Hepatocyte (in vitro differentiated cells): ENCODE data around the gene TXNRD2. TPM values are rescaled to one million over a fixed set of nuclear protein-coding genes. Genes with fewer than 3 reads are reported as not detected.

Experiments used
- DNase-seq: peaks from one replicate; pipeline ENCODE4 v3.0.0-alpha.2; 2016; ENCODE audit warnings: low spot score
- H2AFZ ChIP-seq: fragments of 200-600 bp; sonication (generic); 2 replicates; pipeline ENCODE4 v1.6.0; 2016; ENCODE audit warnings: antibody characterized with exemption, mild to moderate bottlenecking
- H3K27ac ChIP-seq: fragments of 200-600 bp; sonication (generic); 2 replicates; pipeline ENCODE4 v1.5.1; 2016; ENCODE audit warnings: mild to moderate bottlenecking
- H3K27me3 ChIP-seq: fragments of 200-600 bp; sonication (generic); 2 replicates; pipeline ENCODE4 v1.6.1; 2016
- H3K36me3 ChIP-seq: fragments of 200-600 bp; sonication (generic); replicated peaks from 2 replicates; pipeline ENCODE4 v1.5.1; 2016; ENCODE audit warnings: low read depth; ENCODE audit not compliant: insufficient read depth
- H3K4me1 ChIP-seq: fragments of 200-600 bp; sonication (generic); 2 replicates; pipeline ENCODE4 v1.5.1; 2016; ENCODE audit warnings: mild to moderate bottlenecking, moderate library complexity; ENCODE audit not compliant: insufficient read depth
- H3K4me2 ChIP-seq: fragments of 200-600 bp; sonication (generic); 2 replicates; pipeline ENCODE4 v1.6.0; 2016
- H3K4me3 ChIP-seq: fragments of 200-600 bp; sonication (generic); 2 replicates; pipeline ENCODE4 v1.5.1; 2016; ENCODE audit warnings: mild to moderate bottlenecking
- H3K79me2 ChIP-seq: fragments of 200-600 bp; sonication (generic); 2 replicates; pipeline ENCODE4 v1.6.0; 2017; ENCODE audit warnings: mild to moderate bottlenecking
- H3K9me2 ChIP-seq: fragments of 200-600 bp; sonication (generic); replicated peaks from 2 replicates; pipeline ENCODE4 v1.6.0; 2017; ENCODE audit warnings: mild to moderate bottlenecking; ENCODE audit not compliant: insufficient read depth
- H3K9me3 ChIP-seq: fragments of 200-600 bp; sonication (generic); 2 replicates; pipeline ENCODE4 v1.5.1; 2016; ENCODE audit warnings: low read depth, mild to moderate bottlenecking
- H4K20me1 ChIP-seq: fragments of 200-600 bp; sonication (generic); 2 replicates; pipeline ENCODE4 v1.6.0; 2016; ENCODE audit warnings: mild to moderate bottlenecking; ENCODE audit not compliant: insufficient read depth, poor library complexity, severe bottlenecking
- CTCF ChIP-seq: fragments of 200-600 bp; sonication (generic); IDR thresholded peaks from 2 replicates; pipeline ENCODE4 v1.5.1; 2016; ENCODE audit warnings: antibody characterized with exemption, mild to moderate bottlenecking; ENCODE audit not compliant: poor library complexity
- EZH2 ChIP-seq: fragments of 200-600 bp; sonication (generic); IDR thresholded peaks from 2 replicates; pipeline ENCODE4 v1.6.1; 2016; ENCODE audit warnings: antibody characterized with exemption, mild to moderate bottlenecking, borderline replicate concordance
- EZH2phosphoT487 ChIP-seq: fragments of 200-600 bp; sonication (generic); IDR thresholded peaks from one replicate; pipeline ENCODE4 v1.6.1; 2018; ENCODE audit warnings: antibody characterized with exemption, mild to moderate bottlenecking, low read depth, moderate library complexity; ENCODE audit not compliant: unreplicated experiment, severe bottlenecking
- WGBS: methylation state at CpG from one replicate; pipeline ENCODE4 v1.1.6; 2016; ENCODE audit warnings: low lambda C conversion rate; ENCODE audit errors: missing lambda C conversion rate; 5-methylcytosine and 5-hydroxymethylcytosine counted together
- polyA plus RNA-seq: library from polyadenylated mRNA; unstranded; fragments of >200 nt; fragmentation: Nextera tagmentation; extraction: Ambion mirVana; gene quantifications from 2 replicates; pipeline ENCODE4 v1.2.1, GENCODE V29; 2016
- total RNA-seq: library from RNA; depleted of rRNA; stranded (reverse); fragments of >200 nt; gene quantifications from 2 replicates; pipeline ENCODE4 v1.2.3, GENCODE V29; 2014

The TXNRD2 gene
- total and polyA plus RNA-seq, 2 experiments from 2014 or later, result 0.60 to 2.1 TPM

GRCh38 chr22:19959587-19960490 is 18.2 kb upstream of the TXNRD2 start:
- Histone ChIP-seq H3K4me1 (peaks cover 49% of the 10 kb centered on the region), H3K27ac (peak overlapping the region; percentile 94), H3K36me3 (no peaks in the 10 kb centered on the region), H3K4me3 (no peak overlapping the region), H3K27me3 (no peaks in the 10 kb centered on the region), H3K9me3 (no peaks in the 10 kb centered on the region), H3K4me2 (peak overlapping the region; percentile 74), H3K9me2 (no peaks in the 10 kb centered on the region), H3K79me2 (peaks cover 14% of the 10 kb centered on the region), H2AFZ (peak overlapping the region; percentile 74), H4K20me1 (no peaks in the 10 kb centered on the region)
- DNase-seq, result no peak
- WGBS, result 47% methylated on average over 12 of the region's 13 CpGs
- TF ChIP-seq EZH2phosphoT487 (no peak), EZH2 (no peak)

- peak overlapping the region; percentile 74 for H2AFZ ChIP-seq
- H3K4me1 ChIP-seq, result peaks cover 46% of the 10 kb centered on the region
- WGBS, result 17% methylated on average over 21 of the region's 30 CpGs
- TF ChIP-seq CTCF (no peak), EZH2phosphoT487 (no peak), EZH2 (no peak)
- peaks cover 7% of the 10 kb centered on the region for H3K79me2 ChIP-seq
- H4K20me1 ChIP-seq, result no peaks in the 10 kb centered on the region
- H3K36me3 ChIP-seq, result no peaks in the 10 kb centered on the region
- no peaks in the 10 kb centered on the region for H3K9me2 ChIP-seq
- DNase-seq, result peak; percentile 96
- H3K4me2 ChIP-seq, result peak overlapping the region; percentile 74
- H3K27me3 ChIP-seq, result no peaks in the 10 kb centered on the region
- peak overlapping the region; percentile 94 for H3K27ac ChIP-seq
- H3K4me3 ChIP-seq, result no peak overlapping the region
- no peaks in the 10 kb centered on the region for H3K9me3 ChIP-seq
Observed at GRCh38 chr22:19959043-19959586, 17.5 kb upstream of the TXNRD2 start.

GRCh38 chr22:19958083-19959042 is 16.7 kb upstream of the TXNRD2 start:
- H2AFZ ChIP-seq, result peak overlapping the region; percentile 74

More at GRCh38 chr22:19958083-19959042, 16.7 kb upstream of the TXNRD2 start:
- WGBS, result 82% methylated on average over 18 of the region's 19 CpGs
- Histone ChIP-seq H3K4me1 (peaks cover 39% of the 10 kb centered on the region), H3K27me3 (no peaks in the 10 kb centered on the region), H4K20me1 (no peaks in the 10 kb centered on the region), H3K27ac (peak overlapping the region; percentile 82), H3K9me3 (no peaks in the 10 kb centered on the region), H3K9me2 (no peaks in the 10 kb centered on the region), H3K4me3 (no peak overlapping the region), H3K36me3 (no peaks in the 10 kb centered on the region), H3K4me2 (peak overlapping the region; percentile 74), H3K79me2 (no peaks in the 10 kb centered on the region)
- TF ChIP-seq EZH2phosphoT487, result no peak
- TF ChIP-seq EZH2, result no peak
- TF ChIP-seq CTCF, result no peak
- DNase-seq, result no peak
